Hepatocyte (in vitro differentiated cells): Measurements from ENCODE around the gene NOL12.

Experiments
- EZH2phosphoT487 ChIP-seq: fragments of 200-600 bp; sonication (generic); IDR thresholded peaks from one replicate; pipeline ENCODE4 v1.6.1; 2018; ENCODE audit warnings: antibody characterized with exemption, mild to moderate bottlenecking, low read depth, moderate library complexity; ENCODE audit not compliant: unreplicated experiment, severe bottlenecking
- TF ChIP-seq, protein P1 (sequence below): fragments of 200-600 bp; sonication (generic); IDR thresholded peaks from 2 replicates; pipeline ENCODE4 v1.5.1; 2016; ENCODE audit warnings: antibody characterized with exemption, mild to moderate bottlenecking; ENCODE audit not compliant: poor library complexity

GRCh38 chr22:37639070-37639760, 46.9 kb upstream of the NOL12 start, which contains the start of gene SH3BP1:
- TF ChIP-seq, protein P1, sequence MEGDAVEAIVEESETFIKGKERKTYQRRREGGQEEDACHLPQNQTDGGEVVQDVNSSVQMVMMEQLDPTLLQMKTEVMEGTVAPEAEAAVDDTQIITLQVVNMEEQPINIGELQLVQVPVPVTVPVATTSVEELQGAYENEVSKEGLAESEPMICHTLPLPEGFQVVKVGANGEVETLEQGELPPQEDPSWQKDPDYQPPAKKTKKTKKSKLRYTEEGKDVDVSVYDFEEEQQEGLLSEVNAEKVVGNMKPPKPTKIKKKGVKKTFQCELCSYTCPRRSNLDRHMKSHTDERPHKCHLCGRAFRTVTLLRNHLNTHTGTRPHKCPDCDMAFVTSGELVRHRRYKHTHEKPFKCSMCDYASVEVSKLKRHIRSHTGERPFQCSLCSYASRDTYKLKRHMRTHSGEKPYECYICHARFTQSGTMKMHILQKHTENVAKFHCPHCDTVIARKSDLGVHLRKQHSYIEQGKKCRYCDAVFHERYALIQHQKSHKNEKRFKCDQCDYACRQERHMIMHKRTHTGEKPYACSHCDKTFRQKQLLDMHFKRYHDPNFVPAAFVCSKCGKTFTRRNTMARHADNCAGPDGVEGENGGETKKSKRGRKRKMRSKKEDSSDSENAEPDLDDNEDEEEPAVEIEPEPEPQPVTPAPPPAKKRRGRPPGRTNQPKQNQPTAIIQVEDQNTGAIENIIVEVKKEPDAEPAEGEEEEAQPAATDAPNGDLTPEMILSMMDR, result no peak
- TF ChIP-seq EZH2phosphoT487, result no peak
